DND-41 (cell line): ENCODE data around the gene CARHSP1.

Experiments used
- EZH2 ChIP-seq: IDR thresholded peaks from 3 replicates; pipeline ENCODE4 v1.6.1; 2012; ENCODE audit warnings: borderline replicate concordance, low read depth, mild to moderate bottlenecking, moderate library complexity, low read length, inconsistent platforms; ENCODE audit not compliant: severe bottlenecking
- TF ChIP-seq, protein P1 (sequence below): IDR thresholded peaks from 2 replicates; pipeline ENCODE4 v1.5.1; 2012; ENCODE audit warnings: borderline replicate concordance, low read length, moderate library complexity, mild to moderate bottlenecking; ENCODE audit not compliant: poor library complexity, severe bottlenecking; ENCODE audit errors: extremely low read depth

DNA sequence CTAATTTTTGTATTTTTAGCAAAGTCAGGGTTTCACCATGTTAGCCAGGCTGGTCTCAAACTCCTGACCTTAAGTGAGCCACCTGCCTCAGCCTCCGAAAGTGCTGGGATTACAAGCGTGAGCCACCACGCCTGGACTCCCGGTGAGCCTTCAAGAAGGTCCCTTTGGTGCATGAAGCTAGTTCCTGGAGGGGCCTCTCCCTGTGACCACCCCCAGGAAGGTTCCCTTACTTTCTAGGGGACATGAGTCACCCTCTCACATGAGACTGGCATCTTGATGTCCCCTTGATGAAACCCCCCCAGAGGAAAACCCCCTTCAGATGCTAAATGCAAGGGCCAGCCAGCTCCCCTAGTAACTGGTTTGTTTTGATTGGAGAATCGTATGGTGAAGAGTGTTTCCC is 12.8 kb downstream of the CARHSP1 start:
- no peak for TF ChIP-seq EZH2
- TF ChIP-seq, protein P1, sequence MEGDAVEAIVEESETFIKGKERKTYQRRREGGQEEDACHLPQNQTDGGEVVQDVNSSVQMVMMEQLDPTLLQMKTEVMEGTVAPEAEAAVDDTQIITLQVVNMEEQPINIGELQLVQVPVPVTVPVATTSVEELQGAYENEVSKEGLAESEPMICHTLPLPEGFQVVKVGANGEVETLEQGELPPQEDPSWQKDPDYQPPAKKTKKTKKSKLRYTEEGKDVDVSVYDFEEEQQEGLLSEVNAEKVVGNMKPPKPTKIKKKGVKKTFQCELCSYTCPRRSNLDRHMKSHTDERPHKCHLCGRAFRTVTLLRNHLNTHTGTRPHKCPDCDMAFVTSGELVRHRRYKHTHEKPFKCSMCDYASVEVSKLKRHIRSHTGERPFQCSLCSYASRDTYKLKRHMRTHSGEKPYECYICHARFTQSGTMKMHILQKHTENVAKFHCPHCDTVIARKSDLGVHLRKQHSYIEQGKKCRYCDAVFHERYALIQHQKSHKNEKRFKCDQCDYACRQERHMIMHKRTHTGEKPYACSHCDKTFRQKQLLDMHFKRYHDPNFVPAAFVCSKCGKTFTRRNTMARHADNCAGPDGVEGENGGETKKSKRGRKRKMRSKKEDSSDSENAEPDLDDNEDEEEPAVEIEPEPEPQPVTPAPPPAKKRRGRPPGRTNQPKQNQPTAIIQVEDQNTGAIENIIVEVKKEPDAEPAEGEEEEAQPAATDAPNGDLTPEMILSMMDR: no peak
